IMR-90 (cell line): ENCODE results near the gene ATP2C2. TPM values are rescaled to one million over a fixed set of nuclear protein-coding genes. Genes with fewer than 3 reads are reported as not detected.

Source experiments
- ATAC-seq: fragments of 200-7000 bp; cut with Tn5 transposase; 2 replicates; pipeline ENCODE4 v1.9.1; 2020; ENCODE audit warnings: low read depth, mild to moderate bottlenecking, moderate library complexity
- BruUV-seq: library from RNA; stranded (reverse); fragments of 400-500 nt; replicated peaks from 2 replicates; lab custom pipeline; 2021; lab: Mats Ljungman, UMichigan
- CTCF ChIA-PET: fragments of 300-600 bp; formaldehyde crosslinking; extraction: SDS; loops from one replicate; lab custom pipeline; 2021; ENCODE audit warnings: antibody characterized with exemption; lab: Yijun Ruan, JAX
- POLR2A ChIA-PET: fragments of 300-600 bp; sonication (Branson Sonifier 250); formaldehyde crosslinking; loops from one replicate; lab custom pipeline; 2022; ENCODE audit warnings: antibody characterized with exemption; ENCODE audit not compliant: unreplicated experiment; lab: Charles Lee
- DNase-seq: peaks from one replicate; pipeline ENCODE4 v3.0.0; 2013
- H2AFZ ChIP-seq: replicated peaks from 2 replicates; pipeline ENCODE3; 2013; ENCODE audit warnings: low read length, mild to moderate bottlenecking; ENCODE audit not compliant: poor library complexity
- H2AK5ac ChIP-seq: 2 replicates; pipeline ENCODE4 v1.6.1; 2013; ENCODE audit warnings: low read depth, low read length, inconsistent platforms
- H2AK9ac ChIP-seq: replicated peaks from 2 replicates; pipeline ENCODE3; 2013; ENCODE audit warnings: mild to moderate bottlenecking, low read depth, low read length, moderate library complexity; ENCODE audit not compliant: poor library complexity
- H2BK120ac ChIP-seq: 2 replicates; pipeline ENCODE4 v1.6.1; 2013; ENCODE audit warnings: low read depth, low read length, inconsistent platforms
- H2BK15ac ChIP-seq: 3 replicates; pipeline ENCODE4 v1.6.1; 2013; ENCODE audit warnings: low read depth, low read length, inconsistent platforms
- H2BK20ac ChIP-seq: 2 replicates; pipeline ENCODE4 v1.6.1; 2013; ENCODE audit warnings: low read depth, mild to moderate bottlenecking, inconsistent platforms, low read length, moderate library complexity
- H2BK5ac ChIP-seq: 2 replicates; pipeline ENCODE4 v1.6.1; 2013; ENCODE audit warnings: mild to moderate bottlenecking, low read depth, low read length, inconsistent platforms; ENCODE audit not compliant: poor library complexity, severe bottlenecking
- H3K14ac ChIP-seq: replicated peaks from 2 replicates; pipeline ENCODE4 v1.6.1; 2013; ENCODE audit warnings: low read depth, low read length, inconsistent platforms
- H3K18ac ChIP-seq: 2 replicates; pipeline ENCODE4 v1.6.1; 2013; ENCODE audit warnings: low read depth, low read length, control low read depth
- H3K23ac ChIP-seq: 2 replicates; pipeline ENCODE4 v1.6.1; 2013; ENCODE audit warnings: low read depth, low read length, inconsistent platforms
- H3K27ac ChIP-seq: 2 replicates; pipeline ENCODE4 v1.5.1; 2013; ENCODE audit warnings: mild to moderate bottlenecking, control low read depth, low read length; ENCODE audit not compliant: insufficient read depth
- H3K27me3 ChIP-seq: 2 replicates; pipeline ENCODE4 v1.6.1; 2013; ENCODE audit warnings: low read length; ENCODE audit not compliant: control insufficient read depth, insufficient read depth
- H3K36me3 ChIP-seq: 2 replicates; pipeline ENCODE4 v1.6.1; 2013; ENCODE audit warnings: low read length, mixed read lengths; ENCODE audit not compliant: control insufficient read depth, insufficient read depth
- H3K4ac ChIP-seq: 2 replicates; pipeline ENCODE4 v1.6.1; 2013; ENCODE audit warnings: low read depth, low read length, inconsistent platforms
- H3K4me1 ChIP-seq: 2 replicates; pipeline ENCODE4 v1.6.1; 2013; ENCODE audit warnings: low read length, mixed read lengths; ENCODE audit not compliant: control insufficient read depth, insufficient read depth
- H3K4me2 ChIP-seq: 2 replicates; pipeline ENCODE4 v1.6.1; 2013; ENCODE audit warnings: low read depth, mild to moderate bottlenecking, control low read depth, low read length, moderate library complexity
- H3K4me3 ChIP-seq: 2 replicates; pipeline ENCODE4 v1.5.1; 2013; ENCODE audit warnings: low read depth, mild to moderate bottlenecking, control low read depth, low read length, moderate library complexity; ENCODE audit not compliant: insufficient read depth
- H3K56ac ChIP-seq: 2 replicates; pipeline ENCODE4 v1.6.1; 2013; ENCODE audit warnings: low read length, inconsistent platforms; ENCODE audit not compliant: insufficient read depth; ENCODE audit errors: extremely low read depth
- H3K79me1 ChIP-seq, 2 experiments: 2 replicates each; pipeline ENCODE4 v1.6.1; 2013; ENCODE audit warnings: low read length in 2 of 2, inconsistent platforms in 1 of 2, low read depth in 1 of 2
- H3K9ac ChIP-seq: 2 replicates; pipeline ENCODE4 v1.6.1; 2013; ENCODE audit warnings: low read depth, low read length, control low read depth
- H3K9me1 ChIP-seq: 2 replicates; pipeline ENCODE4 v1.6.1; 2013; ENCODE audit warnings: low read length, inconsistent platforms; ENCODE audit not compliant: insufficient read depth
- H3K9me3 ChIP-seq: 2 replicates; pipeline ENCODE4 v1.6.1; 2013; ENCODE audit warnings: low read length; ENCODE audit not compliant: control insufficient read depth, insufficient read depth
- H4K20me1 ChIP-seq: 2 replicates; pipeline ENCODE4 v1.6.1; 2013; ENCODE audit warnings: low read length, inconsistent platforms; ENCODE audit not compliant: insufficient read depth
- H4K5ac ChIP-seq: 2 replicates; pipeline ENCODE4 v1.6.1; 2013; ENCODE audit warnings: mild to moderate bottlenecking, low read depth, low read length, control low read depth
- H4K8ac ChIP-seq, 2 experiments: 2 replicates each; pipeline ENCODE4 v1.6.1; 2013; ENCODE audit warnings: low read depth in 2 of 2, low read length in 2 of 2, control low read depth in 1 of 2, inconsistent platforms in 1 of 2
- H4K91ac ChIP-seq: 2 replicates; pipeline ENCODE4 v1.6.1; 2013; ENCODE audit warnings: low read depth, low read length, inconsistent platforms; ENCODE audit not compliant: insufficient read depth
- CEBPB ChIP-seq: IDR thresholded peaks from 2 replicates; pipeline ENCODE4 v1.6.1; 2012; ENCODE audit warnings: low read depth, low read length, improper control_type of control experiment
- CHD1 ChIP-seq: IDR thresholded peaks from 2 replicates; pipeline ENCODE4 v1.6.1; 2012; ENCODE audit warnings: low read depth, low read length, improper control_type of control experiment
- MAFK ChIP-seq: IDR thresholded peaks from 2 replicates; pipeline ENCODE4 v1.6.1; 2012; ENCODE audit warnings: low read depth, low read length, improper control_type of control experiment
- RCOR1 ChIP-seq: IDR thresholded peaks from 2 replicates; pipeline ENCODE4 v1.6.1; 2012; ENCODE audit warnings: mild to moderate bottlenecking, low read length, improper control_type of control experiment; ENCODE audit not compliant: insufficient replicate concordance
- SMC3 ChIP-seq: fragments of 150-350 bp; IDR thresholded peaks from 2 replicates; pipeline ENCODE4 v1.6.1; 2016; ENCODE audit warnings: low read depth, mild to moderate bottlenecking, antibody characterized with exemption, low read length, moderate library complexity
- WGBS, 2 experiments: methylation state at CpG; one replicate each; pipeline versions ENCODE4 v1.1.5 to v1.1.7; 2013; ENCODE audit warnings: missing lambda C conversion rate in 2 of 2; ENCODE audit not compliant: insufficient read length in 1 of 2; ENCODE audit errors: extremely low coverage in 2 of 2; 5-methylcytosine and 5-hydroxymethylcytosine counted together
- dilution Hi-C: fragments of 300-500 bp; cut with HindIII; formaldehyde crosslinking; loops from one replicate; pipeline ENCODE4 v1.14.3; 2018; ENCODE audit warnings: low sequenced_read_pairs; ENCODE audit not compliant: unreplicated experiment
- in situ Hi-C: fragments of 300-500 bp; cut with MboI; formaldehyde crosslinking; loops from 3 replicates; pipeline ENCODE4 v1.14.3; 2019; ENCODE audit warnings: low sequenced_read_pairs, inconsistent platforms, mixed read lengths
- intact Hi-C: fragments of 100-400 bp; cut with micrococcal nuclease; formaldehyde crosslinking; loops from 2 replicates; pipeline ENCODE4 v1.10.0; 2022
- polyA plus RNA-seq, 3 experiments: library from polyadenylated mRNA; depleted of rRNA; stranded (reverse); fragments of >200 nt; gene quantifications; 2 replicates each; pipeline ENCODE4 v1.2.3, GENCODE V29; 2012; ENCODE audit warnings: low replicate concordance in 1 of 3
- total RNA-seq: library from RNA; depleted of rRNA; stranded (reverse); fragments of >200 nt; gene quantifications from 2 replicates; pipeline ENCODE4 v1.2.3, GENCODE V29; 2012
- TF ChIP-seq, protein P1 (sequence below): fragments of 150-350 bp; IDR thresholded peaks from 2 replicates; pipeline ENCODE4 v1.6.1; 2016; ENCODE audit warnings: low read depth, mild to moderate bottlenecking, low read length, moderate library complexity, borderline replicate concordance

Gene ATP2C2
- total and polyA plus RNA-seq, 2 of the 4 experiments (the other 2 are of a cell fraction): not detected

DNA sequence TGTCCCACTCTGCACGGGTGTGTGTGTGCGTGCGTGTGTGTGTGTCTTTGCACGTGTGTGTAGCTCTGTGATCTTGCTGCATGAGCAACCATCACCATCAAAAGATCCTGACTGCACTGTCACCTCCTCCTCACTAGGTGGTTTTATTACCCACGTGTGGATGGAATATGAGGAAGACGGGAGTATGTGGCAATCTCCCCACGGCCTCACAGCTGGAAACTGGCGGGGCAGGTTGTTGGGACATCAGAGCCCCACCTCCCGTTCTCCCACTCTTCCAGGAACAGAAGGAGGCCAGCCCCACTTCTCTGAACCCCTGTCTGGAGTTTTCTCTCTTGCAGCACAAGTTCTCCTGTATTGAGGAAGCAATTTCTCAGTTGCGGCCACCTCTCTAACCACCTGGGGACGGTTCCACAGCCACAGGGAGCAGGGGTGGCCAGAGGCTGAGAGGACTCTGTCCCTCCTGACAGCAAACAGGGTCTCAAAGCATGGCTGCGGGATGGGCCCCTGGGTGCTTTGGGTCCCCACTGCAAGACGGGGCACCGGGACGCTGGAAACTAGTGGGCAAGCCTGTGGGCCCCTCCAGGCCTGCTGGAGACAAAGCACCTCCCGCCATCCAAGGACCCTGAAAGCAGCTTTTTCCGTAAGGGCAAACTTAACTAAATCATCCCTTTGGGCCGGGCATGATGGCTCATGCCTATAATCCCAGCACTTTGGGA lies 27.9 kb upstream of the ATP2C2 start:
- Histone ChIP-seq H3K4me1 (no peaks in the 10 kb centered on the region), H4K91ac (no peak overlapping the region), H3K4ac (no peak overlapping the region), H2BK5ac (no peak overlapping the region), H2AFZ (peak overlapping the region; percentile 56), H3K27ac (no peak overlapping the region), H3K79me1 (no peaks in the 10 kb centered on the region), H2AK9ac (no peak overlapping the region), H3K23ac (no peak overlapping the region), H3K9me1 (0 out of 2 replicates have a peak, but pooled peaks cover 2% of the 10 kb centered on the region), H4K8ac (no peak overlapping the region), H4K5ac (no peak overlapping the region), H3K14ac (no peak overlapping the region), H3K36me3 (no peaks in the 10 kb centered on the region), H4K20me1 (no peaks in the 10 kb centered on the region), H2BK20ac (no peak overlapping the region), H3K18ac (no peak overlapping the region), H2BK120ac (no peak overlapping the region), H3K9ac (no peak overlapping the region), H3K4me3 (no peak overlapping the region), H2AK5ac (no peak overlapping the region), H3K56ac (no peak overlapping the region), H3K9me3 (peaks cover 3% of the 10 kb centered on the region), H2BK15ac (no peak overlapping the region), H3K4me2 (no peak overlapping the region), H3K27me3 (peaks cover 38% of the 10 kb centered on the region)
- dilution Hi-C loops: no loop called here
- no TSS peak for BruUV-seq
- intact Hi-C loops: no loop called here
- no peak for DNase-seq
- in situ Hi-C loops: no loop called here
- ChIA-PET CTCF (no interaction called here), POLR2A (no interaction called here)
- TF ChIP-seq CEBPB (peak; percentile 40; the same call in 1 of the 2 replicates), SMC3 (no peak), CHD1 (no peak), MAFK (no peak), RCOR1 (no peak)
- TF ChIP-seq, protein P1, sequence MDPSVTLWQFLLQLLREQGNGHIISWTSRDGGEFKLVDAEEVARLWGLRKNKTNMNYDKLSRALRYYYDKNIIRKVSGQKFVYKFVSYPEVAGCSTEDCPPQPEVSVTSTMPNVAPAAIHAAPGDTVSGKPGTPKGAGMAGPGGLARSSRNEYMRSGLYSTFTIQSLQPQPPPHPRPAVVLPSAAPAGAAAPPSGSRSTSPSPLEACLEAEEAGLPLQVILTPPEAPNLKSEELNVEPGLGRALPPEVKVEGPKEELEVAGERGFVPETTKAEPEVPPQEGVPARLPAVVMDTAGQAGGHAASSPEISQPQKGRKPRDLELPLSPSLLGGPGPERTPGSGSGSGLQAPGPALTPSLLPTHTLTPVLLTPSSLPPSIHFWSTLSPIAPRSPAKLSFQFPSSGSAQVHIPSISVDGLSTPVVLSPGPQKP: no peak
- no peak for ATAC-seq
- WGBS, 2 experiments: no CpG with 5 or more reads among the region's 18 CpGs
